Spinal cord (tissue), 10 donors: ENCODE measurements around the gene MARVELD1. TPM values are rescaled to one million over a fixed set of nuclear protein-coding genes. Genes with fewer than 3 reads are reported as not detected.
"Not testable (repeated sequence)": the region's sequence is repeated elsewhere in the genome, so short reads cannot be mapped to it uniquely, and the experiment has no call there.

Experiments used
- DNase-seq, 6 donors: peaks; one replicate each; pipeline versions ENCODE4 v3.0.0 to v3.0.0-alpha.2; 2013 to 2015; ENCODE audit warnings: low spot score in 6 of 6, low read depth in 4 of 6
- H3K27ac ChIP-seq: one replicate; pipeline ENCODE4 v1.5.1; 2013; ENCODE audit warnings: low read depth, low read length, control low read depth
- H3K27me3 ChIP-seq: one replicate; pipeline ENCODE4 v1.6.1; 2013; ENCODE audit warnings: low read length; ENCODE audit not compliant: control insufficient read depth, insufficient read depth
- H3K36me3 ChIP-seq: one replicate; pipeline ENCODE4 v1.6.1; 2013; ENCODE audit warnings: low read length; ENCODE audit not compliant: control insufficient read depth, insufficient read depth
- H3K4me1 ChIP-seq: one replicate; pipeline ENCODE4 v1.6.1; 2013; ENCODE audit warnings: low read length; ENCODE audit not compliant: control insufficient read depth, insufficient read depth
- H3K4me3 ChIP-seq: one replicate; pipeline ENCODE4 v1.5.1; 2013; ENCODE audit warnings: low read depth, low read length, control low read depth
- H3K9me3 ChIP-seq: one replicate; pipeline ENCODE4 v1.6.1; 2013; ENCODE audit warnings: low read length; ENCODE audit not compliant: control insufficient read depth, insufficient read depth
- WGBS: methylation state at CpG from one replicate; pipeline ENCODE4 v1.1.5; 2013; ENCODE audit warnings: missing lambda C conversion rate; ENCODE audit not compliant: insufficient coverage; 5-methylcytosine and 5-hydroxymethylcytosine counted together
- polyA plus RNA-seq, 2 donors: library from polyadenylated mRNA; unstranded; fragments of 120-200 nt; gene quantifications; one replicate each; pipeline ENCODE4 v1.2.1, GENCODE V29; 2013; ENCODE audit not compliant: insufficient read length in 2 of 2
- total RNA-seq, 2 donors: library from RNA; depleted of rRNA in 1 of 2; stranded (reverse); fragments of 120-200 nt in 1 of 2; fragments of >200 nt in 1 of 2; gene quantifications; one replicate each; pipeline versions ENCODE4 v1.2.3 to v1.2.4, GENCODE V29; 2013 to 2014
- donor health status: healthy.

MARVELD1 gene
- total and polyA plus RNA-seq, 4 donors, result 11.7 to 31.5 (median 19.9) TPM

DNA sequence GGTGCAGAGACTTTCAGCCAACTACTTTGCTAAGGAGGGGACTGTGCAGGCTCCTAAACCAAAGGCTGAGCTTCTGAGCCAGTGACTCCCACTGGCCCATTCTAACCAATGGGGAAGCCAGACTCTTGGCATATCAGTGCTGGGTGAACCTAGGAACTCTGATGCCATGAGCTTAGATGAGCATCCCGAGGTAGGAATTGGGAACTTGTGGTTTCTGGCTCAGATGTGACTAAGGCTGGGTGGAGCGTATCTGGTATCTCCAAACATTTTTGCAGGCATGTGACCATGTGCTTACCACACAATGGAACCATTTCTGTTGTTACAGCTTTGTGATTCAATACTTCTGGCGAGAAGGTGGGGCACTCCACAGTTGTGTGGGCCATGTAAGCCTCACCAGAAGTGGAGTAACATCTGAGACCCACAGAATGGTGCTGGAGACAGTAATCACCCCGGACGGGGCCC is 23.9 kb upstream of the MARVELD1 start:
- Histone ChIP-seq H3K9me3 (no peaks in the 10 kb centered on the region), H3K4me1 (peaks cover 29% of the 10 kb centered on the region), H3K36me3 (no peaks in the 10 kb centered on the region), H3K27ac (peak overlapping the region; percentile 22), H3K27me3 (no peaks in the 10 kb centered on the region), H3K4me3 (no peak overlapping the region)
- DNase-seq, result no peak
- 98% methylated on average over 5 of the region's 5 CpGs for WGBS

- H3K9me3 ChIP-seq, result no peaks in the 10 kb centered on the region
- WGBS, result no CpG with 5 or more reads among the region's 3 CpGs
Observed at GRCh38 chr10:97690133-97690532, 23.4 kb upstream of the MARVELD1 start.

GRCh38 chr10:97698072-97698655 is 15.4 kb upstream of the MARVELD1 start:
- not testable (repeated sequence) for H3K9me3 ChIP-seq, H3K4me3 ChIP-seq, H3K27ac ChIP-seq, H3K27me3 ChIP-seq, H3K4me1 ChIP-seq, H3K36me3 ChIP-seq
- 77% methylated on average over 7 of the region's 11 CpGs for WGBS
- DNase-seq, result peak in 1 of 6 donors; percentile 50

More at GRCh38 chr10:97690133-97690532, 23.4 kb upstream of the MARVELD1 start:
- no peaks in the 10 kb centered on the region for H3K27me3 ChIP-seq
- no peak for DNase-seq
- H3K4me1 ChIP-seq, result peaks cover 29% of the 10 kb centered on the region
- no peaks in the 10 kb centered on the region for H3K36me3 ChIP-seq
- H3K27ac ChIP-seq, result peak overlapping the region; percentile 22
- H3K4me3 ChIP-seq, result no peak overlapping the region

DNA sequence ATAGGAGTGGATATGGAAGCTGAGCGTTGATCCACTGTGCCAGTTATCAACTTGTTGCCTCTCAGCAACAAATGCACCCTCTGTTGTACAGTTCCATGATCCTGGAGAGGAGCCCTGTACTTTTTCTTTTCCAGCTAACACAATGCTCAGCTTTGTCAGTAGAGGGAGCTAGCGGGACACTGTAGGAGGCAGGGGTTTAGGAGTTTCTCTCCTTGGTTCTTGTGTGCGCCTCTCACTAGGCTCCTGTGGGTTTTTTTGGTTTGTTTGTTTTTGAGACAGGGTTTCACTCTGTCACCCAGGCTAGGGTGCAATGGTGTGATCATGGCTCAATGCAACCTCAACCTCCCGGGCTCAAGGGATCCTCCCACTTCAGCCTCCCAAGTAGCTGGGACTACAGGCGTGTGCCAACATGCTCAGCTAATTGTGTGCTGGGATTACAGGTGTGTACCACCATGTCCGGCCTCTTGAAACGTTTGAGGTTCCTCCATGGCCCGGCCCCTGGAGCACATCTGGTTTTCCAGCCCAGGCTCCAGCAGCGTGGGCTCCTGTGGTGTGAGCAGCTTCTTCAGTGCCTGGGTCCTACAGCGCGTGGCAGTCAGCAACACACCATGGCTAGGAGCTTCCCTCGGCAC is 12.0 kb upstream of the MARVELD1 start:
- WGBS, result 72% methylated on average over 8 of the region's 12 CpGs
- Histone ChIP-seq H3K36me3 (no peaks in the 10 kb centered on the region), H3K4me1 (no peaks in the 10 kb centered on the region), H3K27me3 (no peaks in the 10 kb centered on the region), H3K4me3 (no peak overlapping the region), H3K27ac (no peak overlapping the region), H3K9me3 (no peaks in the 10 kb centered on the region)
- DNase-seq, result peak in 4 of 6 donors; percentile 29 to 85 (median 71)

DNA sequence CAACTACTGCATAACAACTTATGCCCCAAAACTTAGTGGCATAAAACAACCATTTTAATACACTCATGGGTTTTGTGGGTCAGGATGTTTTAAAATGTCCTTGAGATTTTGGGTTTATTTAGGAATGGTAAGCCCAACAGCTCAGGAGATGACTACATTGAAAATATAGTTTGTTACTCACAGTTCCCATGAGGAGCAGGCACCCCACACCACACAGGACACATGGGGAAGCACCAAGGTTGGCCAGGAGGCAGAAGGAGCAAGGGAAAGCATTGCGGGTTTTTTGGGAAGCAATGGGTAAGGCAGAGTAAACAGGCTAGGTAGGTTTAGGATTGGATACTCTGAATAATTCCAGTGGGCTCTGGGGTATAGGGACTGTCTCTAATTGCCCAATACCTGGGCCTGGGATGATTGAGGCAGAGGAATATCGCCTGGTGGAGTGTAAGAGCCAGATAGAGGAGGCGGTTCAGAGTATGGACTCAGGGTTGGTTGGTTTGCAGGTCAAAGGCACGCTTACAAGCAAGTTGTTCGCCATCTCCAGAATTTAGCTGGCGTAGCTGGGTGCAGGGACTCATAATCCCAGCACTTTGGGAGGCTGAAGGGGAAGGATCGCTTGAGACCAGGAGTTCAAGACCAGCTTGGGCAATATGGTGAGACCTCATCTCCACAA is 10.0 kb upstream of the MARVELD1 start:
- Histone ChIP-seq H3K27me3 (no peaks in the 10 kb centered on the region), H3K4me1 (peaks cover 6% of the 10 kb centered on the region), H3K4me3 (no peak overlapping the region), H3K36me3 (no peaks in the 10 kb centered on the region), H3K27ac (no peak overlapping the region), H3K9me3 (no peaks in the 10 kb centered on the region)
- no peak for DNase-seq
- WGBS, result 75% methylated on average over 6 of the region's 7 CpGs

- 88% methylated on average over 1 of the region's 1 CpG for WGBS
- H3K27me3 ChIP-seq, result no peaks in the 10 kb centered on the region
Observed at GRCh38 chr10:97704341-97704740, 9.2 kb upstream of the MARVELD1 start.

DNA sequence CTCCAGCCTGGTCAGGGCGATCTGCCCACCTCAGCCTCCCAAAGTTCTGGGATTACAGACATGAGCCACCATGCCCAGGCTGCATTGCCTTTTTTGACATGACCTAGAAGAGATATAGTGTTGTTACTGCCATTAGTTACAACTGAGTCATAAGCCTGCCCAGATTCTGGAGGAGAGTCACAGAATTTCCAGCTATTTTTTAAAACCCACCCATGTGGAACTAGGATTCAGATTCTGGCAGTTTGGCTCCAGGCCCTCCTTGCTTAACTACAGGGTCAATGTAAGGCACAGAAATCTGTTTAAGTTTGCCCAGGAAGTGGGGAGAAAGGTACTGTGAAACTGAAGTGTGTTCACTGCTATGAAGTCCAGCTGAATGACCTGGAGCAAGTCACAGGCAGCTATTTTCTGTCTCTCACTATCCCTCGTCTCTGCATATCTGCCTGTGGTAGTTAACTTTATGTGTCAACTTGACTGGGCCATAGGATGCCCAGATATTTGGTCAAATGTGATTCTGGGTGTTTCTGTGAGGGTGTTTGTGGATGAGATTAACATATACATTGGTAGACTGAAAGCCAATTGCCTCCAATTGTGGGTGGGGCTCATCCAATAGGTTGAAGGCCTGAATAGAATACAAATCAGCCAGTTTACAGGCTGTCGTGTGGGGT is 8.4 kb upstream of the MARVELD1 start:
- 100% methylated on average over 1 of the region's 3 CpGs for WGBS
- no peak for DNase-seq
- no peak overlapping the region for H3K4me3 ChIP-seq
- H3K27ac ChIP-seq, result no peak overlapping the region
- no peaks in the 10 kb centered on the region for H3K9me3 ChIP-seq
- H3K36me3 ChIP-seq, result no peaks in the 10 kb centered on the region
- H3K4me1 ChIP-seq, result peaks cover 6% of the 10 kb centered on the region
- no peaks in the 10 kb centered on the region for H3K27me3 ChIP-seq

More at GRCh38 chr10:97704341-97704740, 9.2 kb upstream of the MARVELD1 start:
- H3K4me1 ChIP-seq, result peaks cover 6% of the 10 kb centered on the region
- H3K27ac ChIP-seq, result no peak overlapping the region
- no peaks in the 10 kb centered on the region for H3K9me3 ChIP-seq
- no peaks in the 10 kb centered on the region for H3K36me3 ChIP-seq
- no peak overlapping the region for H3K4me3 ChIP-seq
- DNase-seq, result no peak

- Histone ChIP-seq H3K4me1 (peaks cover 6% of the 10 kb centered on the region), H3K36me3 (no peaks in the 10 kb centered on the region), H3K4me3 (no peak overlapping the region), H3K27ac (no peak overlapping the region), H3K27me3 (no peaks in the 10 kb centered on the region), H3K9me3 (no peaks in the 10 kb centered on the region)
- no peak for DNase-seq
- WGBS, result 76% methylated on average over 11 of the region's 11 CpGs
Observed at GRCh38 chr10:97707134-97707861, 6.2 kb upstream of the MARVELD1 start.

GRCh38 chr10:97708167-97708566 is 5.4 kb upstream of the MARVELD1 start:
- no peak overlapping the region for H3K4me3 ChIP-seq
- H3K27ac ChIP-seq, result no peak overlapping the region
- H3K27me3 ChIP-seq, result no peaks in the 10 kb centered on the region
- no peak for DNase-seq
- WGBS, result 44% methylated on average over 2 of the region's 2 CpGs
- no peaks in the 10 kb centered on the region for H3K36me3 ChIP-seq
- no peaks in the 10 kb centered on the region for H3K9me3 ChIP-seq
- H3K4me1 ChIP-seq, result peaks cover 10% of the 10 kb centered on the region
